Activated naive CD8-positive, alpha-beta T cell treated with anti-CD3 and anti-CD28 coated beads, Interleukin-2, amount 10 ng/mL, durations not matched to agents 7 days and 5 days (primary cell): ENCODE results near the gene FANCL. TPM values are rescaled to one million over a fixed set of nuclear protein-coding genes. Genes with fewer than 3 reads are reported as not detected.
"Not testable (repeated sequence)": the region's sequence is repeated elsewhere in the genome, so short reads cannot be mapped to it uniquely, and the experiment has no call there.

Experiments used
- ATAC-seq: fragments of 150-1000 bp; cut with Tn5 transposase; one replicate; pipeline ENCODE4 v1.10.0; 2021; ENCODE audit warnings: low read depth, moderate library complexity
- POLR2A ChIA-PET: fragments of 350-600 bp; sonication (Branson Sonifier 250); formaldehyde crosslinking; loops from one replicate; lab custom pipeline; 2021; ENCODE audit warnings: antibody characterized with exemption; lab: Charles Lee
- DNase-seq: peaks from one replicate; pipeline ENCODE4 v3.0.0; 2021
- H3K27ac Mint-ChIP-seq: one replicate; pipeline ENCODE4 v1.8.0; 2022; ENCODE audit warnings: mild to moderate bottlenecking, mixed read lengths
- H3K27me3 Mint-ChIP-seq: one replicate; pipeline ENCODE4 v1.8.0; 2022; ENCODE audit warnings: mild to moderate bottlenecking, moderate library complexity, mixed read lengths
- H3K36me3 Mint-ChIP-seq: one replicate; pipeline ENCODE4 v1.8.0; 2021; ENCODE audit warnings: mild to moderate bottlenecking, mixed read lengths
- H3K4me1 Mint-ChIP-seq: one replicate; pipeline ENCODE4 v1.8.0; 2021; ENCODE audit warnings: mixed read lengths
- H3K4me3 Mint-ChIP-seq: one replicate; pipeline ENCODE4 v1.8.0; 2022; ENCODE audit warnings: mild to moderate bottlenecking, moderate library complexity, mixed read lengths
- H3K9me3 Mint-ChIP-seq: one replicate; pipeline ENCODE4 v1.8.0; 2021; ENCODE audit warnings: mixed read lengths
- total RNA-seq, 2 experiments: library from RNA; stranded (reverse); gene quantifications; one replicate each; pipeline ENCODE4 v1.2.3, GENCODE V29; 2021

Gene FANCL
- 10 to 100 TPM; 12.2 to 16.4 TPM for total RNA-seq

DNA sequence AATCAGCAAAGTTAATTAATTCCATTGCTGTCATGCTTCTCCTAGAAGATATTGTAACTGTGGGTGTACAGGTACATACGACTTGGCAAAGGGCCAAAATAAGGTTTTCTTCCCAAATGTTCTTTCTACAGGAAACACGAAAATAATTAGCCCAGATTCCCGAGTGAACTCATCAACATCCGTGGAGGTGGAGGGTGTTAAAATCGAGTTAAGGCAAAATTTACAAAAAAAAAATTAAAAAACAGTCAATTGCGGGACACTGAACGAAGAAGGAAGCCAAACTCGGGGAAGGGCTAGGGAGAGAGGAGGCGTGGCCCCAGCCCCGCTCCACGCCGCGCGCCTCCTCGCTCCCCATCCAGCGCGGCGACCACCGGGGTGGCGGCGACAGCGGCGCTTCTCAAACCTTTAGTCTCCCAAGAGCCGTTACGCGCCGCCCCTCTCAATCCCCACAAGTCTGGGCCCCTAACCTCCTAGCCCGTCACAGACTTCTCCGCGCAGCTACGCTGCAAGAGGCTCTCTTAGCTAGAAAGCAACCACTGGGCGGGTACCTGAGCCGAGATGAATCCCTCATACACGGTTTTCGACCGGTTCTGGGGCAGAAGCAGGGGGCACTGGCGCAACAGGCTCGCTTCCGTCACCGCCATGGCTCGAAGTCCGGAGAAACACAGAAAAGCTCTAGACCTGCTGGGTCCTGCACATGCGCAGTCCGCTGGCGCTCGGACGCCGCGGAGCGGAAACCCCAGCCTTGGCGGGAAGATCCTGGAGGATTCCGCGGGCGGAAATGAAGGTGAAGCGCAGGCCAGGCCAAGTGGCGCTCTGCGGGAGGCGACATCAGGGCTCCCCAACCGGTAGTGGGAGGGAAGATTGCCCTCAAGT, at the start of gene FANCL:
TSS of gene FANCL (minus strand) at position 656 of the 876 bp plus-strand sequence. CDS start at position 644, 12 bp downstream.
- peaks cover 17% of the 10 kb centered on the region for H3K4me1 Mint-ChIP-seq
- DNase-seq (peak; percentile 80), ATAC-seq (peak; percentile 82)
- H3K36me3 Mint-ChIP-seq = peaks cover 2% of the 10 kb centered on the region
- peaks cover 15% of the 10 kb centered on the region for H3K27me3 Mint-ChIP-seq
- POLR2A ChIA-PET = interaction anchor here (1.2 kb wide), 1 partner anchor 194 kb away, joined by 5 read pairs; the partner anchor contains the start of gene VRK2
- H3K4me3 Mint-ChIP-seq = peak within 1 kb of the TSS; percentile 83
- H3K9me3 Mint-ChIP-seq = peaks cover 1% of the 10 kb centered on the region
- peak within 1 kb of the TSS; percentile 76 for H3K27ac Mint-ChIP-seq

DNA sequence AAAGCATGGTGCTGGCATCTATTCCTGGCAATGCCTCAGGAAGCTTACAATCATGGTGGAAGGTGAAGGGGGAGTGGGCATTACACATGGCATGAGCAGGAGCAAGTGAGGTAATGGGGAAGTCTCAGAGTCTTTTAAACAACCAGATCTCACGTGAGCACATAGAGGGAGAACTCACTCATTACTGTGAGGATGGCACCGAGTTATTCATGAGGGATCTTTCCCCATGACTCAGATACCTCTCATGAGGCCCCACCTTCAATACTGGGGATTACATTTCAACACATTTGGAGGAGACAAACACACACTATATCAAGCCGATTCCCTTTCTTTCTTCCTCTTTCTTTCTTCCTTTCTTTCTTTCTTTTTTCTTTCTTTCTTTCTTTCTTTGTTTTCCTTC, 47.9 kb upstream of the FANCL start:
- POLR2A ChIA-PET = no interaction called here
- Mint-ChIP-seq H3K9me3 (no peaks in the 10 kb centered on the region), H3K4me3 (no peak overlapping the region), H3K27ac (no peak overlapping the region), H3K36me3 (no peaks in the 10 kb centered on the region), H3K27me3 (peaks cover 12% of the 10 kb centered on the region), H3K4me1 (no peaks in the 10 kb centered on the region)
- no peak for ATAC-seq
- no peak for DNase-seq

DNA sequence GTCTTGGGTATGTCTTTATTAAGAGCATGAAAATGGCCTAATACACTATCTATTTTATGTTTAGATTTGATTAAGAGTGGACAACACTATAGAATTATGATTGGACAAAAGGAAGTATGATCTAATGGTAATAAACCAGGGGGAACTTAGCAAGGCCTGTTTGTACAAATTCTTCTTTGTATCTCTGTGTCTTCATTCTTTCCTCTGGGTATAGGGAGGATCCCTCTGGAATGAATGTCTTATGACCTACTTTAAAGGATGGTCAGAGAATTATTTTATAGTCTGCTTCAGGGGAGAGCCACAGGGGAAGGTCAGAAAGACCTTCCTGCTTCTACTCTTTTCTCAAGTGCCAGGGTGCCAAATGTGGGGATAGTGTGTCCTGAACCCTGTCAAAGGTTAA, 42.8 kb upstream of the FANCL start:
- DNase-seq = no peak
- POLR2A ChIA-PET = no interaction called here
- no peak overlapping the region for H3K4me3 Mint-ChIP-seq
- H3K9me3 Mint-ChIP-seq = no peaks in the 10 kb centered on the region
- H3K36me3 Mint-ChIP-seq = no peaks in the 10 kb centered on the region
- peaks cover 3% of the 10 kb centered on the region for H3K27me3 Mint-ChIP-seq
- no peak for ATAC-seq
- H3K27ac Mint-ChIP-seq = no peak overlapping the region
- H3K4me1 Mint-ChIP-seq = no peaks in the 10 kb centered on the region

DNA sequence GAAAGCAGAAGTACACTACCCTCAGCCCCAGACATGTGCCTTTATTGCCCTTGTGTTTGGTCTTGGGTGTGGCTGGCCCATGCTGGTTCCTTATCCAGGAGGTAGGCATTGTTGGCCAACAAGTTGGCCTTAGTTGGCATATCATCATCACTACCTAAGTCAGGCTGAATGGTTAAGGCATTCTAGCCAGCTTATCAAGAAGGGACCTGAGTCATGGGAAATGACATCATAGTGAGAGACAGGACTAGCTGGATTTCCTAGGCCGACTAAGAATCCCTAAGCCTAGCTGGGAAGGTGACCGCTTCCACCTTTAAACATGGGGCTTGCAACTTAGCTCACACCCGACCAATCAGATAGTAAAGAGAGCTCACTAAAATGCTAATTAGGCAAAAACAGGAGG, 34.0 kb upstream of the FANCL start:
- DNase-seq, H3K4me3 Mint-ChIP-seq, H3K9me3 Mint-ChIP-seq, H3K27me3 Mint-ChIP-seq, ATAC-seq, H3K36me3 Mint-ChIP-seq, H3K4me1 Mint-ChIP-seq, H3K27ac Mint-ChIP-seq, POLR2A ChIA-PET: not testable (repeated sequence)

DNA sequence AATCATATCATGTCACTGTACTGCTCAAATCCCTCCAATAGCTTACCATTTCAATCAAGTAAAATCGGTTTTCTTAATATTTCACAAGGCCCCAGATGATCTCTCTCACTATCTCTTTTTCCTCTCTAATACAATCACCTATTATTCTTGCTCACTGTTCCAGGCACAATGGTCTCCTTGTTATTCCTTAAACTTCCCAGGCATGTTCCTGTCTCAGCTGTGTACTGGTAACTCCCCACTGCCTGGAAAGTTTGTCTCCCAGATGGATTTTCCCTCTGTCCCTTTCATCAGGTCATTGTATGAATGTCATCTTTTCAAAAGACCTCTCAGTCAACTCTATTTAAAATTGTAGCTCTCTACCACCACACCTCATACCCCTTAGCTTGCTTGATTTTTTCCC, 30.7 kb upstream of the FANCL start:
- no peaks in the 10 kb centered on the region for H3K36me3 Mint-ChIP-seq
- H3K9me3 Mint-ChIP-seq = peaks cover 2% of the 10 kb centered on the region

DNA sequence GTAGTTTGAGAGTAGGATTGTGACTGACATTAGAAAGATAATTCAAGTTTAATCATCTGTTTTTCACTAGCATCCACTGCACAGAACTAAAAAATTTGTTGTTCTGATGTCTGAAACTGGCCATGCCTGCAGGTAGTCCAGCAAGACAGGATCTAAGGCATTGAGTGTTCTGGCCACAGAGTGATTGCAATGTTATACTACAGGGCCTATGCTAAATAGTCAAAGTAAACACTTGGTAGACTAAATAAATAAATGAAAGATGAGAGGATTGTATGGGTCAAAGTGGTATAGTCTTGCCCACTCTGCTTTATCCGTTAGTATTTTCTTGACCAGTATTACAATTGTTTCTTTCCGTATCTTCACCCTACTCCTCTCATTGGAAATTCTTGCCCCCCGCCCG, 27.6 kb upstream of the FANCL start:
- POLR2A ChIA-PET = no interaction called here
- ATAC-seq = no peak
- DNase-seq = no peak
- H3K27me3 Mint-ChIP-seq = no peaks in the 10 kb centered on the region
- no peaks in the 10 kb centered on the region for H3K9me3 Mint-ChIP-seq
- H3K4me3 Mint-ChIP-seq = no peak overlapping the region
- no peaks in the 10 kb centered on the region for H3K36me3 Mint-ChIP-seq
- H3K4me1 Mint-ChIP-seq = no peaks in the 10 kb centered on the region
- no peak overlapping the region for H3K27ac Mint-ChIP-seq

More for the DNA sequence above, 30.7 kb upstream of the FANCL start:
- ATAC-seq = no peak
- POLR2A ChIA-PET = no interaction called here
- no peak overlapping the region for H3K27ac Mint-ChIP-seq
- DNase-seq = no peak
- H3K27me3 Mint-ChIP-seq = no peaks in the 10 kb centered on the region
- H3K4me3 Mint-ChIP-seq = no peak overlapping the region
- H3K4me1 Mint-ChIP-seq = no peaks in the 10 kb centered on the region

DNA sequence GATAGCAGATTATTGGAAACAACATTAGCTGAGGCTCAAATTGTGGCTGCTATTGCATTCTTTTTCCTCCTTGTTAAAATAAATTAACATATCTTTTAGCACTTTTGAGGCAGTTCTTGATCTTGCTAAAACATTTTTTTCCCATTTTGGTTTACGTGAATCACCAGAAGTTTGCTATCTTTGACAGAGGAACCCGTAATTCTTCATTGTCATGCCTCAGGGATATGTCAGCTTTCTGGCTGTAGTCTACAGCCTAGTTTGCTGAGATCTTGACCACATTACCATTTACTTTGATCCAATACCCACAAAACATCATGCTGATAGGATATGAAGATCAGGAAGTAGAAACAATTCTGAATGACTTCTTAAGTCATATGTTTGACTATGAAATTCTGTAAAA, 25.1 kb upstream of the FANCL start:
- no peak for ATAC-seq
- H3K9me3 Mint-ChIP-seq = peaks cover 2% of the 10 kb centered on the region
- no peak for DNase-seq
- H3K27me3 Mint-ChIP-seq = no peaks in the 10 kb centered on the region
- H3K4me3 Mint-ChIP-seq = no peak overlapping the region
- POLR2A ChIA-PET = no interaction called here
- no peak overlapping the region for H3K27ac Mint-ChIP-seq
- no peaks in the 10 kb centered on the region for H3K4me1 Mint-ChIP-seq
- H3K36me3 Mint-ChIP-seq = no peaks in the 10 kb centered on the region

DNA sequence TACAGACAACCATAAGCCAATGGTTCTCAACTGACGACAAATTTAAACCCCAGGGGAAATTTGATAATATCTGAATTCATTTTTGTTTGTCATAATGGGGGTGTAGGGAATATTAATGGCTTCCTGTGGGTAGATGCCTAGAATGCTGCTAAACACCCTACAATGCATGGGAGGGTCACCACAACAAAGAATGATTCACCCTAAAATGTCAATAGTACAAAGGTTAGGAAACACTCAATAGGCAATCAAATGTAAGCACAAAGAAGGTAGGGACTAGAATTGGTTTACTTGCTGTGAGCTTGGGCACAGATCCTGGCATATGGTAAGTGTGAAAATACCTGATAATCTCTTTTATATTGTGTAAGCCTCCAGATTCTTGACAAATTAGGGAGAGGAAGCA, 20.1 kb upstream of the FANCL start:
- Mint-ChIP-seq H3K9me3 (peaks cover 7% of the 10 kb centered on the region), H3K36me3 (no peaks in the 10 kb centered on the region), H3K27me3 (peaks cover 2% of the 10 kb centered on the region), H3K27ac (no peak overlapping the region), H3K4me1 (no peaks in the 10 kb centered on the region), H3K4me3 (no peak overlapping the region)
- DNase-seq = no peak
- no peak for ATAC-seq
- POLR2A ChIA-PET = no interaction called here

DNA sequence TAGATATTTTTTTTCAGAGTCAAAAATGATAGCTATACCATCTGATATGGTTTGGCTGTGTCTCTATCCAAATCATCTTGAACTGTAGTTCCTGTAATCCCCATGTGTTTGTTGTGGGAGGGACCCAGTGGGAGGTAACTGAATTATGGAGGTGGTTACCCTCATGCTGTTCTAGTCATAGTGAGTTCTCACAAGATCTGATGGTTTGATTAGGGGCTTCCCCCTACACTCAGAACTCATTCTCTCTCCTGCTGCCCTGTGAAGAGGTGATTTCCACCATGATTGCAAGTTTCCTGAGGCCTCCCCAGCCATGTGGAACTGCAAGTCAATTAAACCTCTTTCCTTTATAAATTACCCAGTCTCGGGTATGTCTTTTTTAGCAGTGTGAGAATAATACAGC, 17.3 kb upstream of the FANCL start:
- H3K36me3 Mint-ChIP-seq, H3K9me3 Mint-ChIP-seq, H3K4me1 Mint-ChIP-seq, POLR2A ChIA-PET, DNase-seq, H3K27ac Mint-ChIP-seq, ATAC-seq, H3K4me3 Mint-ChIP-seq: not testable (repeated sequence)
- H3K27me3 Mint-ChIP-seq = peaks cover 14% of the 10 kb centered on the region

DNA sequence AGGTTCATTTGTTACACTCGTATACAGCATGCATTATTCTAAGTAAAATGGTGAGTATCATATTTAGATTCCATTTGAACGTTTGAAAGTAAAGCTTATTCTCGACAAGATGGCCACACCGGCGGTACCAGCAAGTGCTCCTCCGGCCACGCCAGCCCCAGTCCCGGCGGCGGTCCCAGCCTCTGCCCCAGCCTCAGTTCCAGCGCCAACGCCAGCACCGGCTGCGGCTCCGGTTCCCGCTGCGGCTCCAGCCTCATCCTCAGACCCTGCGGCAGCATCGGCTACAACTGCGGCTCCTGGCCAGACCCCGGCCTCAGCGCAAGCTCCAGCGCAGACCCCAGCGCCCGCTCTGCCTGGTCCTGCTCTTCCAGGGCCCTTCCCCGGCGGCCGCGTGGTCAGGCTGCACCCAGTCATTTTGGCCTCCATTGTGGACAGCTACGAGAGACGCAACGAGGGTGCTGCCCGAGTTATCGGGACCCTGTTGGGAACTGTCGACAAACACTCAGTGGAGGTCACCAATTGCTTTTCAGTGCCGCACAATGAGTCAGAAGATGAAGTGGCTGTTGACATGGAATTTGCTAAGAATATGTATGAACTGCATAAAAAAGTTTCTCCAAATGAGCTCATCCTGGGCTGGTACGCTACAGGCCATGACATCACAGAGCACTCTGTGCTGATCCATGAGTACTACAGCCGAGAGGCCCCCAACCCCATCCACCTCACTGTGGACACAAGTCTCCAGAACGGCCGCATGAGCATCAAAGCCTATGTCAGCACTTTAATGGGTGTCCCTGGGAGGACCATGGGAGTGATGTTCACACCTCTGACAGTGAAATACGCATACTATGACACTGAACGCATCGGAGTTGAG, 10.4 kb upstream of the FANCL start:
- ATAC-seq, H3K36me3 Mint-ChIP-seq, H3K4me3 Mint-ChIP-seq, H3K4me1 Mint-ChIP-seq, H3K9me3 Mint-ChIP-seq, POLR2A ChIA-PET, H3K27ac Mint-ChIP-seq, DNase-seq: not testable (repeated sequence)
- peaks cover 22% of the 10 kb centered on the region for H3K27me3 Mint-ChIP-seq

DNA sequence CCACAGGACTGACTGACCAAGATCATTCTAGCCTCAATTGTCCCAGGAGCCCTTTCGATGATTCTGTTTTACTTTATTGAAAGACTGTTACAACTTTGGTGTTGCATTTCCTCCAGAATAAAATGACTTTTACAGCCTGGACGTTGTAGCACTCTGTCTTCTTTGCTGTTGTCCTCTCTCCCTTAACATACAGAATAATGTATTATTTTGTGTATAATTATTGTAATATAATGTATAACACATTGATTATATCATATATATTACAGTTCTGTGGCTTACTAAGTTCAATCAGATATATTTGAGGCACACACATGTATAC, 380 bp upstream of the FANCL start:
- Mint-ChIP-seq H3K9me3 (peaks cover 1% of the 10 kb centered on the region), H3K27me3 (peaks cover 15% of the 10 kb centered on the region), H3K4me3 (peak overlapping the region; percentile 83), H3K4me1 (peaks cover 16% of the 10 kb centered on the region), H3K36me3 (no peaks in the 10 kb centered on the region), H3K27ac (peak overlapping the region; percentile 76)
- no peak for ATAC-seq
- POLR2A ChIA-PET = interaction anchor here (1.2 kb wide), 1 partner anchor 195 kb away, joined by 5 read pairs; the partner anchor contains the start of gene VRK2
- no peak for DNase-seq

DNA sequence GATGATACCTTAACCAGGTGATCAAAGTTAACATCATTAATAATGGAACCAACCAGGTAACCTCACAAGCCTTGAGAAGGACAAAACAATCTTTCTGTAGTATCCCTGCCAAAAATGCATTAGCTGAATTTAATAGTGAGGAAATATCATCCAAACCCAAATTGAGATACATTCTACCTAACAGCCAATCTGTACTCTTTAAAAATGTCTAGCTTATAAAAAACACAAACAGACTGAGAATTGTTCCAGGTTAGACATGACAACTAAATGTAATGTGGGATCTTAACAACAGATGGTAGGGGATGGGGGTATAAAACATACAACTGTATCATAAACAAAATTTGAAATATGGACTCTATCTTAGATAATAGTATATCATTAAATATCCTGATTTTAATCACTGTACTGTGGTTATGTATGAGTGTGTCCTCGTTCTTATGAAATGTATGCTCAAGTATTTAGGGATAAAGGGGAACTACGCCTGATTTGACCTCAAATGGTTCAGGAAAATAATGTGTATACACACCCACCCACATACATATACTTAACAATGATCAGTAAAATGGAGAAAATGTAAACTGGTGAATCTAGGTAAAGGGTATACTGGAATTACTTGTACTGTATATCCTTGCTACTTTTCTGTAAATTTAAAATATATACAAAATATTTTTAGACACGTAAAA, 1.7 kb downstream of the FANCL start:
- POLR2A ChIA-PET = no interaction called here
- Mint-ChIP-seq H3K36me3 (peaks cover 13% of the 10 kb centered on the region), H3K27ac (no peak overlapping the region), H3K9me3 (peaks cover under 1% of the 10 kb centered on the region), H3K4me3 (peak overlapping the region; percentile 40), H3K4me1 (peaks cover 23% of the 10 kb centered on the region), H3K27me3 (peaks cover 5% of the 10 kb centered on the region)
- DNase-seq (no peak), ATAC-seq (no peak)

DNA sequence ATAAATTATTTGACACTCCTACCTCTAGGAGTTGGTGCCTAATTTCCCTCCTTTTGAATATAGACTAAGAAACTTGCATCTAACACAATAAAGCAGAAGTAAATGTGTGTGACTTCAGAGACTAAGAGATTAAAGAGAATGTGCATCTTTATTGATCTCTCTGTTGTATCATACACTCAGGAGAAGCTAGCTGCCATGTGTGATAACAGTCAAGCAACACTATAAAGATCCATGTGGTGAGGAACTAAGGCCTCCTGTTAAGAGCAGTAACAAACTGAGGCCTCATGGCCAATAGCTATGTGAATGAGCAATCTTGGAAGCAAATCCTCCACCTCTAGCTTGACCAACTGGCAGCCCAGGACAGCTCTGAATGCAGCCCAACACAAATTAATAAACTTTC, 3.4 kb downstream of the FANCL start:
- no peaks in the 10 kb centered on the region for H3K9me3 Mint-ChIP-seq
- no peak overlapping the region for H3K27ac Mint-ChIP-seq
- ATAC-seq (no peak), DNase-seq (no peak)
- POLR2A ChIA-PET = no interaction called here
- H3K36me3 Mint-ChIP-seq = peaks cover 17% of the 10 kb centered on the region
- peaks cover 27% of the 10 kb centered on the region for H3K4me1 Mint-ChIP-seq
- H3K4me3 Mint-ChIP-seq = no peak overlapping the region
- H3K27me3 Mint-ChIP-seq = no peaks in the 10 kb centered on the region
